ENCODE data around the gene MAD1L1. TPM values are rescaled to one million over a fixed set of nuclear protein-coding genes. Genes with fewer than 3 reads are reported as not detected.

MAD1L1 gene
- total and polyA plus RNA-seq, 2 donors, result 23.1 to 27.4 TPM

GRCh38 chr7:2224934-2225333 is 7.8 kb downstream of the MAD1L1 start:
- WGBS, result 81% methylated on average over 4 of the region's 4 CpGs
- Histone ChIP-seq H3K4me3 (ENCODE audit: low read depth, low read length) (no peak overlapping the region), H3K36me3 (ENCODE audit: insufficient read depth) (no peaks in the 10 kb centered on the region), H3K27ac (ENCODE audit: low read depth) (no peak overlapping the region), H3K4me1 (ENCODE audit: insufficient read depth) (no peaks in the 10 kb centered on the region)
- DNase-seq (ENCODE audit: extremely low spot score), result no peak

GRCh38 chr7:2224491-2224928 is 8.2 kb downstream of the MAD1L1 start:
- no peak overlapping the region for H3K4me3 ChIP-seq (ENCODE audit: low read depth, low read length)
- H3K27ac ChIP-seq (ENCODE audit: low read depth), result no peak overlapping the region
- DNase-seq (ENCODE audit: extremely low spot score), result no peak
- WGBS, result 90% methylated on average over 13 of the region's 13 CpGs
- H3K4me1 ChIP-seq (ENCODE audit: insufficient read depth), result no peaks in the 10 kb centered on the region
- H3K36me3 ChIP-seq (ENCODE audit: insufficient read depth), result no peaks in the 10 kb centered on the region

GRCh38 chr7:2223321-2223720 is 9.4 kb downstream of the MAD1L1 start:
- H3K4me1 ChIP-seq (ENCODE audit: insufficient read depth), result no peaks in the 10 kb centered on the region
- peaks cover under 1% of the 10 kb centered on the region for H3K36me3 ChIP-seq (ENCODE audit: insufficient read depth)
- 91% methylated on average over 17 of the region's 17 CpGs for WGBS
- DNase-seq (ENCODE audit: extremely low spot score), result no peak
- H3K27ac ChIP-seq (ENCODE audit: low read depth), result no peak overlapping the region
- H3K4me3 ChIP-seq (ENCODE audit: low read depth, low read length), result no peak overlapping the region

- Histone ChIP-seq H3K27ac (ENCODE audit: low read depth) (no peak overlapping the region), H3K4me3 (ENCODE audit: low read depth, low read length) (no peak overlapping the region), H3K36me3 (ENCODE audit: insufficient read depth) (peaks cover 2% of the 10 kb centered on the region), H3K4me1 (ENCODE audit: insufficient read depth) (no peaks in the 10 kb centered on the region)
- DNase-seq (ENCODE audit: extremely low spot score), result no peak
- WGBS, result 94% methylated on average over 22 of the region's 22 CpGs
Observed at GRCh38 chr7:2222516-2222915, 10.2 kb downstream of the MAD1L1 start.

- H3K36me3 ChIP-seq (ENCODE audit: insufficient read depth), result peaks cover 5% of the 10 kb centered on the region
Observed at GRCh38 chr7:2220954-2221353, 11.8 kb downstream of the MAD1L1 start.

GRCh38 chr7:2220506-2220905 is 12.2 kb downstream of the MAD1L1 start:
- WGBS, result 87% methylated on average over 16 of the region's 16 CpGs
- peaks cover 7% of the 10 kb centered on the region for H3K36me3 ChIP-seq (ENCODE audit: insufficient read depth)
- H3K27ac ChIP-seq (ENCODE audit: low read depth), result no peak overlapping the region
- no peak for DNase-seq (ENCODE audit: extremely low spot score)
- H3K4me3 ChIP-seq (ENCODE audit: low read depth, low read length), result no peak overlapping the region
- H3K4me1 ChIP-seq (ENCODE audit: insufficient read depth), result no peaks in the 10 kb centered on the region

More at GRCh38 chr7:2220954-2221353, 11.8 kb downstream of the MAD1L1 start:
- H3K4me3 ChIP-seq (ENCODE audit: low read depth, low read length), result no peak overlapping the region
- whole genome bisulfite sequencing, result 88% methylated on average over 17 of the region's 17 CpGs
- no peak overlapping the region for H3K27ac ChIP-seq (ENCODE audit: low read depth)
- DNase-seq (ENCODE audit: extremely low spot score), result no peak
- no peaks in the 10 kb centered on the region for H3K4me1 ChIP-seq (ENCODE audit: insufficient read depth)

GRCh38 chr7:2220030-2220429 is 12.7 kb downstream of the MAD1L1 start:
- Histone ChIP-seq H3K36me3 (ENCODE audit: insufficient read depth) (peaks cover 7% of the 10 kb centered on the region), H3K4me3 (ENCODE audit: low read depth, low read length) (no peak overlapping the region), H3K4me1 (ENCODE audit: insufficient read depth) (no peaks in the 10 kb centered on the region), H3K27ac (ENCODE audit: low read depth) (no peak overlapping the region)
- WGBS, result 93% methylated on average over 19 of the region's 19 CpGs
- DNase-seq (ENCODE audit: extremely low spot score), result no peak

GRCh38 chr7:2219606-2220005 is 13.1 kb downstream of the MAD1L1 start:
- no peak overlapping the region for H3K4me3 ChIP-seq (ENCODE audit: low read depth, low read length)
- 95% methylated on average over 8 of the region's 8 CpGs for WGBS
- no peak for DNase-seq (ENCODE audit: extremely low spot score)
- H3K36me3 ChIP-seq (ENCODE audit: insufficient read depth), result peaks cover 7% of the 10 kb centered on the region
- H3K27ac ChIP-seq (ENCODE audit: low read depth), result no peak overlapping the region
- no peaks in the 10 kb centered on the region for H3K4me1 ChIP-seq (ENCODE audit: insufficient read depth)

GRCh38 chr7:2219136-2219535 is 13.6 kb downstream of the MAD1L1 start:
- peaks cover 7% of the 10 kb centered on the region for H3K36me3 ChIP-seq (ENCODE audit: insufficient read depth)
- no peak overlapping the region for H3K4me3 ChIP-seq (ENCODE audit: low read depth, low read length)
- 93% methylated on average over 15 of the region's 15 CpGs for WGBS
- DNase-seq (ENCODE audit: extremely low spot score), result no peak
- H3K4me1 ChIP-seq (ENCODE audit: insufficient read depth), result no peaks in the 10 kb centered on the region
- no peak overlapping the region for H3K27ac ChIP-seq (ENCODE audit: low read depth)

- 87% methylated on average over 9 of the region's 9 CpGs for WGBS
- Histone ChIP-seq H3K4me3 (ENCODE audit: low read depth, low read length) (no peak overlapping the region), H3K36me3 (ENCODE audit: insufficient read depth) (peaks cover 7% of the 10 kb centered on the region), H3K4me1 (ENCODE audit: insufficient read depth) (no peaks in the 10 kb centered on the region), H3K27ac (ENCODE audit: low read depth) (no peak overlapping the region)
- DNase-seq (ENCODE audit: extremely low spot score), result no peak
Observed at GRCh38 chr7:2218444-2218785, 14.3 kb downstream of the MAD1L1 start.

- no peak for DNase-seq (ENCODE audit: extremely low spot score)
- no peak overlapping the region for H3K27ac ChIP-seq (ENCODE audit: low read depth)
- no peak overlapping the region for H3K4me3 ChIP-seq (ENCODE audit: low read depth, low read length)
- WGBS, result 92% methylated on average over 19 of the region's 19 CpGs
- H3K4me1 ChIP-seq (ENCODE audit: insufficient read depth), result no peaks in the 10 kb centered on the region
- H3K36me3 ChIP-seq (ENCODE audit: insufficient read depth), result peaks cover 7% of the 10 kb centered on the region
Observed at GRCh38 chr7:2217716-2218443, 14.9 kb downstream of the MAD1L1 start.

GRCh38 chr7:2217206-2217605 is 15.5 kb downstream of the MAD1L1 start:
- 89% methylated on average over 10 of the region's 10 CpGs for WGBS
- no peak overlapping the region for H3K27ac ChIP-seq (ENCODE audit: low read depth)
- no peaks in the 10 kb centered on the region for H3K4me1 ChIP-seq (ENCODE audit: insufficient read depth)
- no peak for DNase-seq (ENCODE audit: extremely low spot score)
- no peak overlapping the region for H3K4me3 ChIP-seq (ENCODE audit: low read depth, low read length)
- H3K36me3 ChIP-seq (ENCODE audit: insufficient read depth), result peaks cover 7% of the 10 kb centered on the region

- Histone ChIP-seq H3K4me3 (ENCODE audit: low read depth, low read length) (no peak overlapping the region), H3K4me1 (ENCODE audit: insufficient read depth) (no peaks in the 10 kb centered on the region), H3K36me3 (ENCODE audit: insufficient read depth) (peaks cover 7% of the 10 kb centered on the region), H3K27ac (ENCODE audit: low read depth) (no peak overlapping the region)
- no peak for DNase-seq (ENCODE audit: extremely low spot score)
- WGBS, result 95% methylated on average over 17 of the region's 17 CpGs
Observed at GRCh38 chr7:2215851-2216250, 16.9 kb downstream of the MAD1L1 start.

- Histone ChIP-seq H3K27ac (ENCODE audit: low read depth) (no peak overlapping the region), H3K4me1 (ENCODE audit: insufficient read depth) (no peaks in the 10 kb centered on the region), H3K36me3 (ENCODE audit: insufficient read depth) (peaks cover 7% of the 10 kb centered on the region), H3K4me3 (ENCODE audit: low read depth, low read length) (no peak overlapping the region)
- no peak for DNase-seq (ENCODE audit: extremely low spot score)
- WGBS, result 91% methylated on average over 9 of the region's 9 CpGs
Observed at GRCh38 chr7:2214636-2215035, 18.1 kb downstream of the MAD1L1 start.

Measured in urinary bladder (tissue), 4 donors.